ENCODE data around the gene CDH4. TPM values are rescaled to one million over a fixed set of nuclear protein-coding genes. Genes with fewer than 3 reads are reported as not detected.
A peak's percentile ranks its signal among the peaks of the same experiment; 100 is the strongest.

The CDH4 gene
- total and polyA plus RNA-seq, 10 donors, result 0.30 to 20.1 (median 7.7) TPM

GRCh38 chr20:61835301-61835700, 583.2 kb downstream of the CDH4 start:
- Histone ChIP-seq H3K27ac (no peak overlapping the region), H3K27me3 (replicated peaks in 1 of 7) (peaks cover 0 to 26% (median 0%) of the 10 kb centered on the region in 7 donors), H3K36me3 (no peaks in the 10 kb centered on the region), H3K9me3 (no peaks in the 10 kb centered on the region), H3K4me3 (no peak overlapping the region), H3K4me1 (no peaks in the 10 kb centered on the region)
- no peak for TF ChIP-seq POLR2A (IDR thresholded peaks at IDR 0.05)
- TF ChIP-seq CTCF (IDR thresholded peaks at IDR 0.05 in 8 of 11, conservative IDR thresholded peaks at IDR 0.05 in 3 of 11), result no peak
- no peak for TF ChIP-seq POLR2AphosphoS5 (IDR thresholded peaks at IDR 0.05)
- 62 to 75% (median 70%) methylated on average over 7 of the region's 7 CpGs for WGBS, 5 donors
- intact Hi-C loops (cut with DNase I; ENCODE audit: low total_unique reads), result no loop called here
- no peak for DNase-seq

GRCh38 chr20:61835791-61836350, 583.8 kb downstream of the CDH4 start:
- no peaks in the 10 kb centered on the region for H3K9me3 ChIP-seq
- intact Hi-C loops (cut with DNase I; ENCODE audit: low total_unique reads), result no loop called here
- H3K4me1 ChIP-seq, result no peaks in the 10 kb centered on the region
- TF ChIP-seq POLR2A (IDR thresholded peaks at IDR 0.05), result no peak
- TF ChIP-seq POLR2AphosphoS5 (IDR thresholded peaks at IDR 0.05), result no peak
- TF ChIP-seq CTCF (IDR thresholded peaks at IDR 0.05 in 8 of 11, conservative IDR thresholded peaks at IDR 0.05 in 3 of 11), result no peak
- H3K4me3 ChIP-seq, result no peak overlapping the region
- no peak overlapping the region for H3K27ac ChIP-seq
- WGBS, 5 donors, result 87 to 91% (median 89%) methylated on average over 8 to 16 of the region's 16 CpGs
- peak; percentile 60 for DNase-seq
- peaks cover 0 to 20% (median 0%) of the 10 kb centered on the region in 7 donors for H3K27me3 ChIP-seq (replicated peaks in 1 of 7)
- no peaks in the 10 kb centered on the region for H3K36me3 ChIP-seq

DNA sequence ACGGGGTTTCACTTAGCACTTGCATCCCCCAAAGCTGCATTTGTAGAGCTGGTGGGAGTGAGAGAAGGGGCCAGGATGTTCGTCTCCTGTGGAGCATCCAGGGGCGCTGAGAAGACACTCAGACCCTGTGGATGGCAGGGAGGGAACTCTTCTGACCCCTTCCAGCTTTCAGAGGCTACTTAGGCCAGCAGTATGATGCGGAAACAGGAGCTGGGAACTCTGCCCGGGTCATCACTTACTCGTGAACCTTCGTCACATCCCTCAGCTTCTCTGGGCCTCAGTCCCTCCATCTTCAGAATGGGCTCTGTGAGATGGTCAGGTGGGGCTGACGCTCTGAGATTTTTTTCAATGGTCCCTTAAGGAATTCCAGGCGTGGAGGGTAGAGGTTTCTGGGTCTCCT, 585.1 kb downstream of the CDH4 start:
- H3K4me1 ChIP-seq, result no peaks in the 10 kb centered on the region
- TF ChIP-seq POLR2A (IDR thresholded peaks at IDR 0.05) (no peak), POLR2AphosphoS5 (IDR thresholded peaks at IDR 0.05) (no peak), CTCF (IDR thresholded peaks at IDR 0.05 in 8 of 11, conservative IDR thresholded peaks at IDR 0.05 in 3 of 11) (no peak)
- no peak overlapping the region for H3K27ac ChIP-seq
- WGBS, 5 donors, result 71 to 84% (median 80%) methylated on average over 7 to 9 of the region's 9 CpGs
- no peak overlapping the region for H3K4me3 ChIP-seq
- peak; percentile 54 for DNase-seq
- intact Hi-C loops (cut with DNase I; ENCODE audit: low total_unique reads), result no loop called here
- no peaks in the 10 kb centered on the region for H3K36me3 ChIP-seq
- H3K9me3 ChIP-seq, result no peaks in the 10 kb centered on the region
- H3K27me3 ChIP-seq (replicated peaks in 1 of 7), result peaks cover 0 to 7% (median 0%) of the 10 kb centered on the region in 7 donors

GRCh38 chr20:61839223-61839911, 587.3 kb downstream of the CDH4 start:
- no peaks in the 10 kb centered on the region for H3K4me1 ChIP-seq
- no peak for DNase-seq
- 88 to 93% (median 91%) methylated on average over 10 of the region's 10 CpGs for WGBS, 5 donors
- no peak for TF ChIP-seq POLR2AphosphoS5 (IDR thresholded peaks at IDR 0.05)
- no peak for TF ChIP-seq POLR2A (IDR thresholded peaks at IDR 0.05)
- no peaks in the 10 kb centered on the region for H3K9me3 ChIP-seq
- no peak overlapping the region for H3K4me3 ChIP-seq
- no peaks in the 10 kb centered on the region for H3K36me3 ChIP-seq
- H3K27ac ChIP-seq, result no peak overlapping the region
- H3K27me3 ChIP-seq (replicated peaks in 1 of 7), result no peaks in the 10 kb centered on the region
- intact Hi-C loops (cut with DNase I; ENCODE audit: low total_unique reads), result no loop called here
